NCI-H748 treated with DMSO at 0.1 percent for 48 hours (cell line): Measurements from ENCODE around the gene AHRR.

ENCODE experiments used
- DNase-seq: peaks from one replicate; lab custom pipeline; 2025; lab: John Stamatoyannopoulos, UW

The AHRR gene

DNA sequence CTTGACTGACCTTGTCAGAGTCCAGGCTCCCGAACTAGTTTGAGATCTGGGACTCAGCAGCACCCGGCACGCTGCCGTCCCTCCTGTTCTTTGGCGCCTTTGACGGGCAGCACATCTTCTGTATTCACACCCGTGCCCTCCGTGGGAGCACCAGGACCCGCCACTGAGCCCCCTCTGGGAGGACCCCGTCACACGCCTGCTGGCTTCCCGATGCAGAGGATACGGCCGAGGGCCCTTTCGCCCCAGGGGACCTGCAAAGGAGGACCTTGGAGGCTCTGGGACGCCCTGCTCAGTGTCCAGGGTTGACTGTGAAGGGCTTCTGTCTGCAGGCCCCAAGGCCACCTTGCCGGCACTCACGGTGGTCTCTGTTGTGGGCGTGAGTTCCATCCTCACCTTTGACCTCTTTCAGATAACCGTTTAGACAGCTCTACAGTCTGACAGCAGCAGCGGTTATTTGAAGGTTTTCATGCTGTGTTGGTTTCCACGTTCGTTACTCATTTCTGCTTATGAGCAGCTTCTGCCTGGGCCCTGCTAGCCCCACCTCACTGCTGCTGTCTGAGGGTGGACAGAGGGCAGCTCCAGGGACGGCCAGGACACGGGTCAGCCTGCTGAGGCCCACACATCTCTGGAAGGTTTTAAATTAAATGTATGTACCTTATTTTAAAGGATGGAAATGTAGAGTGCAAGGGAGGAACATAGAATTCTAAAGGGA, 108.9 kb downstream of the AHRR start:
- no peak for DNase-seq

DNA sequence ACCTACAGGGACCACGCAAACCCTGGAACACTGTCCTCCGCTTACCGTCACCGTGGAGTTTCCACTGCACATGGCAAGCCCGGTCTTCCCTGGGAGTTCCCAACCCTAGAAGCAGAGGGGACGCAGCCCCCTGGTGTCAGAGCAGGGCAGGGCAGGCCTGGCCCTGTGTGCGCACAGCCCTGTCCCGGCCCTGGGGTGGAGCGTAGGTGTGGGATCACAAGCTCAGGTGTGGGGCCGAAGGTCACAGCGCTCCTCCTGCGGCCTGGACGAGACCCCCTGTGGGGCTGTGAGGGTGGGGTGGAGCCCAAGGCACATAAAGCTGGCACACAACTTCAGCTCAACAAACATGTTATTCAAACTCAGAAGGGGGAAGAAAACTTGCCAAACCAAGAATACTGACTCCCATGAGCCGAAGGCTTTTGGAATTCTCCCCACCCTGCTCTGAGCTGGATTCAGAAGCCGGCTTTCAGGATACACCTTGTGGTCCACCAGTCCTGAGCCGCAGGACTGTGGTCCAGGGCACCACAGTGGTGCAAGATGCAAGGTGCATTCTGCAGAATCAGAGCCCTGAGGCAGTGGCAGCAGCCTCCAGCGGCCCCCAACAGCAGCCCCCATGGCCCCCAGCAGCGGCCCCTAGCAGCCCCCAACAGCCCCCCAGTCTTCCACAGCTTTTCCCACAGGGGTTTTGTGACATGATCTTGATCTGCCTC, 109.6 kb downstream of the AHRR start:
- peak; percentile 45 for DNase-seq

DNA sequence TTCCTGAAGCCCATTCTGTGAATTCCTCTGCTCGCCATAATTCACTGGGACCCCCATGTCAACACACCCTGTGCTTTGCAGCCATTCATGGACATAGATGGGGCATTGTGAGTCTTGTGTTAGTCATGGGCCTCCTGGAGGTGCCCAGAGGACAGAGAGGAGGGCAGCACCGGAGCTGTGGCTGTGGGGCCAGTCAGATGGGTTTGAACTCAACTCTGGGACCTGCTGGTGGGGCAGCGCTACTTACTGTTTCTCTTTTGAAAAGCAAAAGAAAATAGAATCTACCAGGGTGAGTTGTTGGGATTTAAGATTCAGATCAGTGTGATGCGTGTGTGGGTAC, 110.2 kb downstream of the AHRR start:
- DNase-seq = no peak

DNA sequence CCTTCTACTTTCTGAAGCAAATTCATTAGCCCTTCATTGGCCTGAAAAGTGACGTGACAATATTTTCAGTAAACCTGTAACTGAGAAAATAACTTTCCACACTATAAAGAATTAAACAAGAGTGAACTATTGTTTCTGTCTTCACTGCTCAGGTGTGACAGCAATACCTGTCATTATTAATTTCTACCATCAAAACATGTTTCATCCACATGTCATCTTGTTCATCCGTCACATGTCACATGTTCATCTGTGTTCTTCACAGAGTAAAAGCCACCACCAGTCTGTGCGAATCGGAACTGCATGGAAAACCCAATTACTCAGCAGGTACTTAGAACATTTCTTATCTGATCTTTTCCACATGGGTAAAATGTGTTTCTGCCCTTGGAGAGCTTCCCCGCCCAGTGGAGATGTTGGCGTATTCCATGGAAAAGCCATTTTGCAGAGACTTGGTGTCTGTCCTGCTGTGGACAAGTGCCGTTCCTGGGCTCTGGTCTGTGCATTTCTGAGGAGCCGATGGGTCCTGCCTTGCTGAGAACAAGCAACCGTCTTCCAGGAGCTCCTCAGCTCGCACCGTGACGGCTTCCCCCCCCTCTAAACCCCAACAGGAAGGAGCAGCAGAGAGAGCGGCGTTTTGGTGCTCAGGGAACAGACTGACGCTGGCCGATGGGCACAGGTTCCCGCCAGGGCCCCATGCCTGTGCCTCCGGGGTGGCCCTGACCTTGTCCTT, 110.8 kb downstream of the AHRR start:
- no peak for DNase-seq

DNA sequence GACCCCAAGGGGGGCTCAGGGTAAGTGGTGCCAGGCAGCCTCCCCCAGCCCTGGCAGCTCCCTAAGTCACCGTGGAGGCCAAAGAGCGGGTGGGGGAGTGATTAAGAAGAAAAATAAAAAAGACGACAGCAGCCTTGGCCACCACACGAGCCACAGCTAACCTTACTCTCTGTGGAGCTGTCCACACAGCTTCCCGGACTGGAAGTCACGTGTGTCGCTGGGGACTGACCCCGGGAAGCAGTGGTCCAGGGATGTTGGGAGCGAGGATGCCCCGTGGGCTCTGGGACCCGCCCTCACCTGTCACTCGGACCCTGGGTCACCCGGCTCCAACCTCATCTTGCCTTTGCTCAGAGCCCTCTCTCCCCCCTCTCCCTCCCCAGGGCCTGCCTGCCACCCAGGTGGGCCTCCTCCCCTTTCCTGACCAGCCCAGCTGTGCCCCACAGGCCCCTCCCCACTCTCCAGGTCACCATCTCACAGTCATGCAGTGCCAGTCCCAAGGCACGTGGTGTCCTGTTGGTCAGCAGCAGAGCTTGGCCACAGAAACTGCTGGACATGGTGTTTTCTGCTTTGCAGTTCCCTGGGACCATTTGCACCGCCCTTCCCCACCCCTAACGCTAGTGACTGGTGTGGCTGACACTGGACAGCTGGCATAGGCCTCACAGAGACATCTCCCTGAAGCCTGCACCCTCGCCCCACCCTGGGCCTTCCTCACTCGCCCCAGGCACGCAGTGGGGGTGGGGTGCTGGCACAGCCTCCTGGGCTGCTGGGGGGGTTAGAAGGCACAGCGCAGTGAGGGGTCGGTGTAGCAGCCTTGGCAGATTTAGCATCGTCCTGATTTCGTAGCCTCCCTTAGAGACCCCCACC, 111.6 kb downstream of the AHRR start:
- DNase-seq = no peak

DNA sequence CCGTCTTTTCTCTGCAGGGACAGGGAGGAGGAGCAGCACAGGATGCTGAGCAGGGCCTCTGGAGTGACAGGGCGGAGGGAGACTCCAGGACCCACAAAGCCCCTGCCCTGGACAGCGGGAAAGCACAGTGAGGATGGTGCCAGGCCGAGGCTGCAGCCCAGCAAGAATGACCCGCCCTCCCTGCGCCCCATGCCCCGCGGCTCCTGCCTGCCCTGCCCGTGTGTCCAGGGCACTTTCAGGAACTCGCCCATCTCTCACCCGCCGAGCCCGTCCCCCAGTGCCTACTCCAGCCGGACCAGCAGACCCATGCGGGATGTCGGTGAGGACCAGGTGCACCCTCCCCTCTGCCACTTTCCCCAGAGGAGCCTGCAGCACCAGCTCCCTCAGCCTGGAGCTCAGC, 112.3 kb downstream of the AHRR start:
- DNase-seq = no peak

DNA sequence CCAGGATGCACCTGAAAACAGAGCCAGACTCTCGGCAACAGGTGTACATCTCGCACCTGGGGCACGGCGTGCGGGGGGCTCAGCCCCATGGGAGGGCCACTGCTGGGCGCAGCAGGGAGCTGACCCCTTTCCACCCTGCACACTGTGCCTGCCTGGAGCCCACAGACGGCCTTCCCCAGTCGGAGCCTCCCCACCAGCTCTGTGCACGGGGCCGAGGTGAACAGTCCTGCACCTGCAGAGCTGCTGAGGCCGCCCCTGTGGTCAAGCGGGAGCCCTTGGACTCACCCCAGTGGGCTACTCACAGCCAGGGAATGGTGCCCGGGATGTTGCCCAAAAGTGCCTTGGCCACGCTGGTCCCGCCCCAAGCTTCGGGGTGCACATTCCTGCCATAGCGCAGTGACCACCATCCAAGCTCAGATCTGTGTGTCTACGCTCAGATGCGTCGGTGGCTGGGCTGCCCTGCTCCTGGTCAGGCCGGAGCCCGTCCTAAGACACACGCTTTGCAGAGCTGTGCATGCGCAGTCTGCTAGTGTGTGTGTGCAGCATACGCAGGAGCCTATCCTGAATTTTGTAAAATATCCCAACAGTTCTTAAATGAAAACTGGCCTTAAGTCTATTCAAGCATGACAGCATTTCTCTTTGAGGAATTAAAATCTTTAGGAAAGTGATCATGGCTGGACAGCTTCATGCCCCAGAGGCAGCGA, 113.1 kb downstream of the AHRR start:
- DNase-seq = no peak

DNA sequence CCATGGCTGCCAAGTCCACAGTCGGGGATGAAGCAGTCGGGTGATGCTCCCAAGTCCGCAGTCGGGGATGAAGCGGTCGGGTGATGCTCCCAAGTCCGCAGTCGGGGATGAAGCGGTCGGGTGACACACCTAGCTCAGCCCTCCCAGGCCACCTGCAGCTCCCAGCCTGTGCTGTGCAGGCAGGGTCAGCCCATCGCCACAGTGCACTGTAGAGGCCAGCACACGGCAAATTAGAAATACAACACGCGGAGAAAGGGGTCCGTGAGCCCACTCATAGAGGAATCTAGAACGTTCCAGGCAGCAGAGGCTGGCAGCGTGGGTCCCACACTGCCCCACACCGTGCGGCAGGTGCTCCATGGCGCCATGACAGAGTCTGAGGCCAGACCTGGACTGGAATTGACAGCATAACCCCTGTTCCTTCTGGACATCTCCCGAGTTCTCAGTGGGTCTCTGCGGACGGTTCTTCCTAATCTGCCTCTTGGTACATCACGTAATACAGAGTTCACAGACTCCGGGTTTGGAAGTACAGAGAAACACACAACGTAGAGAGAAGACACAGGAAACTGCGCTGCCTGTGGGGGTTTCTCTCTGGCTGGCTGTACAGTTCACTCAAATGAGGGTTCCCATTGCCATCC, 113.8 kb downstream of the AHRR start:
- no peak for DNase-seq

DNA sequence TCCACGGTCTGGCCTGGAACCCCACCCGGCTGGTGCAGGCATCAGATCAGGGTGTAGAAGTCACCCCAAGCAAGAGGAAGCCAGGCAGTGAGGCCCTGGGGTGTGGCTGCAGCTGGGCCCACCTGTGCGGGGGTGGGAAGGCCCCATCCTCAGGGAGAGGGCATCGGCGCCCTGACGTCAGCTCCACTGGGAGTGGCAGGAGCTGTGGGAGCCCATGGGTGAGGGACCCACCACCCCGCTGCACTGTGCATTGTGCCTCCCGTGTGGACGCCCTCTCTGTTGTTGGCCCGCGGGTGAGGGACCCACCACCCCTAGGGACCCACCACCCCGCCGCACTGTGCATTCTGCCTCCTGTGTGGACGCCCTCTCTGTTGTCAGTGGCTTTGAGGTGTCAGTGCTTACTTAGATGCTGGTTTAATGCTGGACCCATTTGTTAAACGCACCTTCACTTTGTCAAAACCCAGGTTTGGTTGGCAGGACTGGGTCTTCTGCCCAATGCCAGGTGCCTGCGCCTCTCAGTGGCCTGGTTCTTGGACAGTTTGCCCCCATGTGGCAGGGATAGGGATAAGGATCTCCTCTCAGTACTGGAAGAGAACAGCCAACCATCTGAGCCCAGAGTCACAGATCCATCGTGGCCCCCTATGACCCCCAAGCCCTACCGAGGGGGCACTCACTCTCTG, 114.6 kb downstream of the AHRR start:
- DNase-seq = peak; percentile 43

DNA sequence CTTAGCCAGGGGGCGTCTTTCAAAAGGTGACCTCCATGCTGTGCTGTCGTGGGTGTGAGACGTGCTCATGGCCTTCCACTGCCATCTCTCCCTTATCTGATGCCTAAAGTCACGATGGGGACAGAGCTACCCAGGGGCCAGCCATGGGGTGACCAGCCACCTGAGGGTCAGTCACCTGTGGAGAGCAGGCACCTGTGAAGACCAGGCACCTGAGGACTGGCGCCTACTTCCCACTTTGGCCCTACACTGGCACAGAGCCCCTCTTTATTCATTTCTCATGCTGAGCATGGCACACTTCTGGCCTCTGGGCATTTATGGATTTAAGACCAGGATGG, 115.1 kb downstream of the AHRR start:
- DNase-seq = no peak

DNA sequence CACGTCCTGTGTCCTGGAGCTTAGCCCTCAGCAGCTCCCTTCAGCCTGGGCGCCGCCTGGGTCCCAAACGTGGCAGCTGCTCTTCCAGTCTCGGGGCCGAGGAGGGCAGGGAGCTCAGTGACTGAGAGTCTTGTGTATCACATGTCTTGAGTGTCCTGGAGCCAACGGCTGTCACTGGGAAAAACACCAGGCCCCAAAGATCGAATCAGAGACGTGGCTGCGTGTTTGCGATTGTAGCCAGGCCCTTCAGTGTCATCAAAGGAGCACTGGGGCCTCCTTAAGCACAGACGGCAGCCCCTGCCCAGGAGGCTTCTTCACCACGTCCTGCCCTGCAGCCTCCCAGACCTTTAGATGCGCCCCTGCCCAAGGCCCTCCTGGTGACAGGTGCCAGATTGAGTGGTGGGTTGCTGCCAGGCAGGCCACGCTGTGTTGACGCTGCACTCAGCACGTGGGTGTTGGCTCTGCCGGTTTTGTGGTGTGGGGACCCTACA, 115.8 kb downstream of the AHRR start:
- DNase-seq = no peak

DNA sequence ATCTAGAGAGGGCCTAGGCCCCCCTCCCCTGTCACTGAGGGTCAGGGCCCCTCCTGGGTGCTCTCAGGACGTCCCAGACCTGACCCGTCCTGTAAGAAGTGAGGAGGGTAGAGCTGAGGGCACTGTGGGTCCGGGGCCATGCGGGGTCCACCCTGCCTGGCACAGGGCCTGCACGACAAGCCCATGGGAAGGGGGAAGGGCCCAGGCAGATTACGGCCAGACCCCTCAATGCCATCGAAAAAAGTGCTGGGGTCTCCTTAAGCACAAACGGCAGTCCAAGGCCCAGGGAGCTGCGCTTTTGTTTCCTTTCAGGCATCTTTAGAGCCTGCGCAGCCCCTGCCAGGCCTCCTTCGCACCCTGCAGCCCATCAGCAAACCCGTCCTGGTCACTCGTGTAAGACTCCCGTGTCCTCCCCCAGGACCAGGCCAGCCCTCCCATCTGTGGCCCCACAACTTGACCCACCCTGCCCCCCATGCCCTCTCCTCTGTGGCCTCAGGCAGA, 117.0 kb downstream of the AHRR start:
- no peak for DNase-seq

DNA sequence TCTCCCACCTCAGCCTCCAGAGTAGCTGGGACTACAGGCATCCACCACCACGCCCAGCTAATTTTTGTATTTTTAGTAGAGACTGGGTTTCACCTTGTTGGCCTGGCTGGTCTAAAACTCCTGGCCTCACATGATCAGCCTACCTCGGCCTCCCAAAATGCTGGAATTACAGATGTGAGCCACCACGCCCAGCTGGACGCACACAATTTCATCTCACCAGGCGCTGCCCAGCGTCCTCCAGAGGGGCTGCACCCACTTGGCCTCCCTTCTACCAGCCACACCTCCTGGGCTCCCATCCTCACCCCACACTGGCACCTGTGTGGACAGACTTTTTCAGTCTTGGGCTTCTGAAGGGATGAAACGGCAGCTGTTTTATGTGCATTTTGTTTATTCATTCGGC, 117.7 kb downstream of the AHRR start:
- DNase-seq = no peak

DNA sequence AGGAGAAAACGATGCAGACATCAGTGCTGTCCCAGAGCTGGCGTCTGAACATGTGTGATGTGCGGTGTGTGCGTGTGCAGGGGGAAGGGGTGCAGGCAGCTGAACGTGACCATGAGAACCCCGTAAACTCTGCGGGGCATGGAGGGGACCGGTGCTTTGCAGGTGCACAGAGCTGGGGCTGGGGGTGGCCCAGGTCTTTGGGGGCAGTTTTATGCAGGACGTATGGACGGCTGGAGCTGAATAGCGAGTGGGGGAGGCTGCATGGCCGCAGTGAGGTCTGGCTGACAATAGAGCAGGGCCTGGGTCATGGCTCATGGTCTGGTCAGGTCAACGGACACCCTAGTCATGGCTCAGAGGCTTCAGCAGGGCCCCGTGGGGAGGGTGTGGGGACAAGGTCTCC, 118.1 kb downstream of the AHRR start:
- DNase-seq = no peak

DNA sequence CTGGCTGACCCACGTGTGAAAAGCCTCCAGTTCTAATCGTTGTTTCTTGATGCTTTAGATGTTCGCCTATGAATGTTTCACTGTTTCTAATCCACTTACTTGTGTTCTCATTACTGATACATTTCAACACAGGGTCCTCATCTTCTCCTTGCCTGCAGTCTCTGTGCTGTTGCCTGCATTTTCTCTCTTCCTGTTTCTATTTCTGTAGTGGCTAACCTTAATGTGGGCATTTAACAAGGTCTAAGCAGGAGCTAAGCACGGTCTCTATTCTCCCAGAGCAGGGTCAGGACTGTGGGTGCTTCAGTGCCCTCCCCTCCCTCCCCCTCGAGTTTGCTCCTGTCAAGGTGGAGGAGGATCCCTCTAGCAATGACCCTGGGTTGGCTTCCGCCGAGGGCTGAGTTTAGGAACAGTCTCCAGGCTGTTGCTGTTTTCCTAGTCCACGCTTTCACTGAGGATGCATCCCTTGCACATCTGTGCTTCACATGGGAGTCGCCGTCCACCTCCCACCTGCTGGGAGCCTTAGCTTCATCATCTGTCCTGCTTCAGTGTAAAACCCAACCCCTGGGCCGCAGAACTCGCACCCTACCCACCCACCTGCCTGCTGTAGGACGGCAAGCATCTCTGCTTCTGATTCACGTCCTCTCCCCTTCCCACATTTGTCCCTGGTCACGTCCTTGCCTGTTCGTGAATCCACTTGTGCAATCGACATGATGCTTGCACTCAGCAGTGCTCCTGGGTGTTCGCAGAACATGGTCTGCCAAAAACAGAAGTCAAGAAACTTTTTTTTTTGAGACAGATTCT, 119.1 kb downstream of the AHRR start:
- no peak for DNase-seq

DNA sequence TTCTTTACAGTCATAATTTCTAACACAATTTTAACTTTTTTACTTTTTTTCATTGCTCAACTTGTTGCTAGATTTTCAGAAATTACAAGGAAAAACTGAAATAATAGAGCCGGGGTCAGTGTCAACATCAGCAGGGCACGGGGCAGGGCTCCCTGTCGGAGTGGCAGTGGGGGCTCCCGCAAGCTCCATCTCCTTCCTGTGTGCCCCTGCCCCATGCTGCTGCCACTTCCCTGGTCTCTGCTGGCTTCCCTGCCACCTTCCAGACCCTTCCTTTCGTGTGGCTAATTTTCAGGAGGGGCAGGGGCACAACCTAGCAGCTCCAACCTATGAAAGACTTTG, 120.5 kb downstream of the AHRR start:
- DNase-seq = no peak

DNA sequence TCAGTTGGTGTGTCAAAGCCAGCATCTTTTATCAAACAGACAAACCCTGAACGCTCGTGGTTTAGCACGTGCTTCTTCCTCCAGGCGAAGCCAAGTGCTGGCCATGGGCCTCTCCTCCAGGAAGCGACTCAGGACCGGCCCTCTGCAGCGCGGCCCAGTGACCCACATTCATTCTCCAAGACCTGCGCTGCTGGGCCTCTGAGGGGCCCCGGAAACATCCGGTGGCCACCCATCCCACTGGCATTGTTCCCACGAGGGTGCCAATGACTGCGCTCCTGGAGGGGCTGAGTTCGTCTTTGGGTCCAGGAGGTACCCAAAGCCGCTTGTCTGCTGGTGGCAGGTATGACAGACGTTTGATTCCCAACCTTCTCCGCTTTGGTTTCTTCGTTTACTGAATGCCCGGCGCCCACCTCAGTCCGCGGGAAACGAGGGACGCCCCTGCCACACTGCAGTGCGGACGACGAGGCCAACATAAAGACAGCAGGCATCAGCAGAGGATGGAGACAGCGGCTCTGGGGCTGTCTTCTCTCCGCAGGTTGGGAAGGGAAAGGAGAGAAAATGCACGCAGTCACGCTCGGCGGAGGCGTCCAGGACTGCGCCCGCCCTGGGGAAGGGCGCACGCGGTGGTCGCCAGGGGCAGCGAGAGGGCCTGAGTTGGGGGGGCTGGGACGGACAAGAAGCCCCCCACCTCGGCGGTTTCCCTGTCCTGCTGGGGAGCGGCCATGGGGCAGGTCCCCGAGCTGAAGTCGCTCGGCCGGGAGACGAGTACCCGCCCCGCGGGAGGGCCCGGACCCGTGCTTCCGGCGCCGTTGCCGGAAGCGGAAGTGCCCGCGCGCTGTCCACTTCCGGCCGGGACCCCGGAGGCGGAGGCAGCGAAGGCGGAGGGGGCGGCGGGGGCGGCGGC, 121.1 kb downstream of the AHRR start, which contains the start of gene EXOC3:
Gene EXOC3 (plus strand): TSS at position 842 of the 904 bp plus-strand sequence. CDS start 3,030 bp downstream, outside the sequence.
- peak; percentile 69 for DNase-seq
